Stimulated activated naive B cell treated with anti-CD40 and anti-IgM and Interleukin-4, amounts not matched to agents 10 μg/mL and 1 μg/mL and 100 μg/mL, for 72 hours (primary cell): ENCODE measurements around the gene SAMMSON.

ENCODE experiments used
- ATAC-seq, 2 donors: fragments of 150-1000 bp; cut with Tn5 transposase; replicated peaks; 2 replicates each; pipeline ENCODE4 v1.10.0; 2021; ENCODE audit warnings: moderate library complexity in 1 of 2
- DNase-seq: peaks from one replicate; pipeline ENCODE4 v3.0.0; 2021
- H3K27ac Mint-ChIP-seq: one replicate; pipeline ENCODE4 v1.8.0; 2022; ENCODE audit warnings: mild to moderate bottlenecking, mixed read lengths
- H3K27me3 Mint-ChIP-seq, 2 donors: one replicate each; pipeline ENCODE4 v1.8.0; 2022; ENCODE audit warnings: mixed read lengths in 2 of 2
- H3K36me3 Mint-ChIP-seq, 2 donors: one replicate each; pipeline ENCODE4 v1.8.0; 2022; ENCODE audit warnings: mixed read lengths in 2 of 2, mild to moderate bottlenecking in 1 of 2
- H3K4me1 Mint-ChIP-seq, 2 donors: one replicate each; pipeline ENCODE4 v1.8.0; 2022; ENCODE audit warnings: mixed read lengths in 2 of 2, mild to moderate bottlenecking in 1 of 2
- H3K4me3 Mint-ChIP-seq, 2 donors: one replicate each; pipeline ENCODE4 v1.8.0; 2022; ENCODE audit warnings: mild to moderate bottlenecking in 2 of 2, mixed read lengths in 2 of 2, moderate library complexity in 1 of 2
- H3K9me3 Mint-ChIP-seq, 2 donors: one replicate each; pipeline ENCODE4 v1.8.0; 2022; ENCODE audit warnings: mixed read lengths in 2 of 2, mild to moderate bottlenecking in 1 of 2

SAMMSON gene

DNA sequence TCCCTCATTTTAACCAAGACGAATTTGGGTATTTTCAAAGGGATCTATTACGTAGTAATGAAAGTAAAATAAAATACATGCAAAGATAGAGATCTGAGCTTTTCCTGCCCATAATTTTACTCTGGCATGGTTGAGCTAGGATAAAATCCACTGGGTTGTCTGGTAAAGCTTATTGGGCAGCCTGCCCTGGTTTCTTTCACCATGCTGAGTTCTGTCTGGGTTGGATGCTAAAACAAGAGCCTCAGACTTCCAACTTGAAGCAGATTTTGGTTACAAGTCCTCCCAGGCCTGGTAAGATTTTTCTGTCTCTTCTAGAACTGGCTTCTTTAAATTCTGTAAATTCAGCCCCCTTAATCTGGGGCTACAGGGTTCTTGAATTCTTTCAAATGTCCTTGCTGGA is 86.8 kb downstream of the SAMMSON start:
- DNase-seq: no peak
- peaks cover 24 to 26% of the 10 kb centered on the region in 2 donors for H3K27me3 Mint-ChIP-seq
- no peak for ATAC-seq
- H3K4me3 Mint-ChIP-seq: no peak overlapping the region
- H3K9me3 Mint-ChIP-seq: no peaks in the 10 kb centered on the region
- no peaks in the 10 kb centered on the region for H3K4me1 Mint-ChIP-seq
- no peak overlapping the region for H3K27ac Mint-ChIP-seq
- H3K36me3 Mint-ChIP-seq: no peaks in the 10 kb centered on the region

DNA sequence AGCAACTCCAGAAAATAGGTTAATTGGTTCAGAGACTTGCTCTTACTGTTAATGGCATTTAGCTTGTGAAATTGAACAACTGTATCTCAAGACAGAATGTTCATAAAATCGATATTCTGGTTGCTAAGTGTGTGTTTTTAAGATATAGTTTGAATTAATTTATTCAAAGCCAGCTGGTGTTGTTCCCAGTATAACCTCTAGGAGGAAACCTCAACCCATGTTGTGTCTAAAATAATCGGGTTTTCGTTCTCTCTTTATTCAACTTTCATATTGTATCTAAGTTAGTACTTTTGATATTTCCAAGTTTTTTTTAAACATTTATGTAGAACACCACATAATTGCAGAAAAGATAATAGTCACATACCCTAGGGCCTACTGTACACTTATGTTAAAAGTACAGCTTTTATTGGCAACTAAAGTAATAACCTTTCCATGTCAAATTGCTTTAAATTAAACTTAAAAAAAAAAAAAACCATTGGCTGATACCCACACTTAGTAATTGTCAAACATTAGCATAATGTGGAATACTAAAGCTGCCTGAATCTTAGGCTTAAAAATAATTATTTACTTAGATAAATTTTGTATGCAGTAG is 90.9 kb downstream of the SAMMSON start:
- H3K27me3 Mint-ChIP-seq: peaks cover 12 to 15% of the 10 kb centered on the region in 2 donors
- no peak overlapping the region for H3K4me3 Mint-ChIP-seq
- H3K4me1 Mint-ChIP-seq: peaks cover 6 to 17% of the 10 kb centered on the region in 2 donors
- DNase-seq (no peak), ATAC-seq (peak in 1 of 2 donors; percentile 43)
- no peak overlapping the region for H3K27ac Mint-ChIP-seq
- H3K9me3 Mint-ChIP-seq: no peaks in the 10 kb centered on the region
- no peaks in the 10 kb centered on the region for H3K36me3 Mint-ChIP-seq

DNA sequence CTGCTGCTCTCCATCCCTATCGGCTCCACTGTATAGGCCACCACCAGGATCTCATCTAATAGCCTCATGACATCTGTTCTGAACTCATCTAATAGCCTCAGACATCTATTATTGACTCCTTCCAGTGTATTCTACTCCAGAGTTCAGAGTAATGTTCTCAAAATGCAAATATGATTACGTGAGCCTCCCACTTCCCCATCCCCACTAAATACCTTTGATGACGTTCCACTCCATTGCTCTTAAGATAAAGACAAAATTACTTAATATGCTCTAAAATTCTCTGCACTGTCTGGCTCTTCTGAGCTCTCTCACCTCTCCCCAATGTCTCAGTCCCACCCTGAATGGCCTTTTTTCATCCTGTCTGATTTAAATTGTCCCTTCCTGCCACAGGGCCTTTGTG is 94.7 kb downstream of the SAMMSON start:
- no peak overlapping the region for H3K27ac Mint-ChIP-seq
- peaks cover 16 to 30% of the 10 kb centered on the region in 2 donors for H3K4me1 Mint-ChIP-seq
- no peaks in the 10 kb centered on the region for H3K9me3 Mint-ChIP-seq
- DNase-seq: no peak
- peak in 1 of 2 donors; percentile 33 for ATAC-seq
- no peak overlapping the region for H3K4me3 Mint-ChIP-seq
- peaks cover 7 to 9% of the 10 kb centered on the region in 2 donors for H3K27me3 Mint-ChIP-seq
- peaks cover 0 to 2% of the 10 kb centered on the region in 2 donors for H3K36me3 Mint-ChIP-seq

DNA sequence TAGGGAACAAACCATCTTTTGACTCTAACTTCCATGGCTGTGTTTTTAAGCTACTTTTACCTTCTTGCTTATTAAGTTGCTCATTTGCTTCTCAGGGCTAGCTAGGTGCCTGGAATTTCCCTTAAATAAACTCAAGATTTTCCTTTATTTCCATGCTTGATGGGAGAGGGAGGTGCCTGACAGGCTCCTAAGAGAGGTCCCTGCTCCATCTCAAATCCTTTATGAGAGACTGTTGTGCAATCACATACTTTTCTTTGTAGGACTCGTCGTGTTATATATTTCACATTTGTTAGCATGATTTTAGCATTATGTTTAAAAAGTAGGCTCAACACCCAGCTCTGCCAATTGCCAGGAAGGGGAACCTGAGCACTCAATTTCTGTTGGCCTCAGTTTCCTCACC is 95.7 kb downstream of the SAMMSON start:
- ATAC-seq: no peak
- H3K4me1 Mint-ChIP-seq: peaks cover 16 to 30% of the 10 kb centered on the region in 2 donors
- DNase-seq: no peak
- H3K9me3 Mint-ChIP-seq: no peaks in the 10 kb centered on the region
- H3K27ac Mint-ChIP-seq: no peak overlapping the region
- peaks cover 0 to 2% of the 10 kb centered on the region in 2 donors for H3K36me3 Mint-ChIP-seq
- H3K4me3 Mint-ChIP-seq: no peak overlapping the region
- H3K27me3 Mint-ChIP-seq: peaks cover 7 to 15% of the 10 kb centered on the region in 2 donors

DNA sequence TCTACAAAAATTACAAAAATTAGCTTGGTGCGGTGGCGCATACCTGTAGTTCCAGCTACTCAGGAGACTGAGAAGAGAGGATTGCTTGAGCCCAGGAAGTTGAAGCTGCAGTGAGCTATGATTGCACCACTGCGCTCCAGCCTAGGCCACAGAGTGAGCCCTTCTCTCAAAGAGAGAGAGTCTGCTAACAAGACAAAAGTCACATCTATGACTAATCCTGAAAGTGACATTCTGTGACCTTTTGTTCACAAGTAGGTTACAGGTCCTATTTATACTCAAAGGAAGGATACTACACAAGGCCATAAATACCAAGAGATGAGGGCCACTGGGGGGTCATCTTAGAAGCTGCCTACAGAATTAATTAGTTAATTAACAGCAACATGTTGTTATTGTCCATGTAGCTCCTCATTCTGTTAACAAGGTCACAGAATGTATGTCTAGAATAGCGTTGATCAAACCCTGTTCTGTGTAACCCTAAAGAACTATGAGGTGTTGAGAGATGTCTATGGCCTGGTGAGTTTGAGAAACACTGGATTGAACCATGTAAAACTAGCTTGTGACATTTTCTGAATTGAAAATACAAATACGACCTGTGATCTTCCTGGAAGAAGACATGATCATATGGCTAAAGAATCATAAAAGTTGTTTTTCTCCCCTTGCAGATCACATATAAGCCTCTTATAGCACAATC is 97.0 kb downstream of the SAMMSON start:
- Mint-ChIP-seq H3K27me3 (peaks cover 7 to 15% of the 10 kb centered on the region in 2 donors), H3K9me3 (no peaks in the 10 kb centered on the region), H3K4me1 (peaks cover 16 to 30% of the 10 kb centered on the region in 2 donors), H3K4me3 (peak overlapping the region; percentile 12 to 32), H3K27ac (peak overlapping the region; percentile 11), H3K36me3 (peaks cover 0 to 2% of the 10 kb centered on the region in 2 donors)
- DNase-seq: peak; percentile 13
- ATAC-seq: peak; percentile 94

DNA sequence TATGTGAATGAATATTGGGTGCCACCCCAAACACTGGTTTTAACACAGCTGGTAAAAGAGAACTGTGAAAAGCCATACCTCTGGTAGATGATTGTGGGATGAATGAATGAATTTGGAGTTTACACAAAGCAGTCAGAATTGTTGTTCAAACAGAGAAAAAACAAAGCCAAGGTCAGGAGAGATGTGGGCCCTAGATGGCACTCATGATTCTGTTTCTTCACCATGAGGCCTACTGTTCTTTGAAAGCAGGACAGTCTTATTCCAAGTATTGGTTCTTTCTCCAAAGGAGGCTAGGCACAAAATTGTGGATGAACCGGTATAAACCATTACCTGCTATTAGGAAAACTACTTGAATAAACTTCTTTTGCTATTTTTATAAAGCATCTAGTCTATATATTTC is 97.6 kb downstream of the SAMMSON start:
- no peaks in the 10 kb centered on the region for H3K9me3 Mint-ChIP-seq

DNA sequence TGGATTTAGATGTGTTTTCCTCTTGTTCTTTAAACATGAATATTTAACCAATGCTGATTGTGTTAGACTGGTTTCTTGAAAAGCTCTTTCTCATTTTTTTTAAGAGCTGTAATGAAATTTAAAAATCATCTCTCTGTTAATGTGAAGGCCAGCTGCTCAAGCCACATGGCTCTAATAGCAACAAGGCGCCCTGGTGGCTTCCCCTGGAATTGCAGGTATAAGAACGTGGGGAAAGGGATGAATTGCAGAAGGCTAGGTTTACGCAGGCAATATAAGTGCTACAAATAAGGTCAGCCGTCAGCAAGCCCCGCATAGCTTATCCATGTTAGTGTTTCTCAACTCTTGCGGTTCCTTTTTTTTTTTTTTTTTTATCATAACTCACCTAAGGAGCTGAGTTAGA is 108.5 kb downstream of the SAMMSON start:
- ATAC-seq: no peak
- Mint-ChIP-seq H3K27ac (no peak overlapping the region), H3K9me3 (no peaks in the 10 kb centered on the region), H3K4me3 (no peak overlapping the region), H3K27me3 (peaks cover 4 to 44% of the 10 kb centered on the region in 2 donors), H3K36me3 (no peaks in the 10 kb centered on the region), H3K4me1 (no peaks in the 10 kb centered on the region)
- DNase-seq: no peak

More for the DNA sequence above, 97.6 kb downstream of the SAMMSON start:
- H3K27ac Mint-ChIP-seq: no peak overlapping the region
- no peak for DNase-seq
- H3K4me1 Mint-ChIP-seq: peaks cover 16 to 30% of the 10 kb centered on the region in 2 donors
- H3K27me3 Mint-ChIP-seq: peaks cover 7 to 15% of the 10 kb centered on the region in 2 donors
- peaks cover 0 to 2% of the 10 kb centered on the region in 2 donors for H3K36me3 Mint-ChIP-seq
- ATAC-seq: peak; percentile 12 to 31
- no peak overlapping the region for H3K4me3 Mint-ChIP-seq

DNA sequence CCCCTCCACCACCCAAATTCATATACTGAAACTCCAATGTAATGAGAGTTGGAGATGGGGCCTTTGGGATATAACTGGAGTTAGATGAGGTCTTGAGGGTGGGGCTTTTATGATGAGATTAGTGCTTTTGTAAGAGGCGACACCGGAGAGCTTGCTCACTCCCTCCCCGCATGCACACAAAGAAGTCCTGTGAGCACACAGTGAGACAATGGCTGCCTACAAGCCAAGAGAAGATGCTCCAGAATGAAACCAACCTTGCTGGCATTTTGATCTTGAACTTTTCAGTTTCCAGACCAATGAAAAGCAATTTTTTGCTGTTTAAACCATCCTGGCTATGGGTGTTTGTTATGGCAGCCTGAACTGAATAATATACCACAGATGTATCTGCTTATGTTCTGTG is 109.0 kb downstream of the SAMMSON start:
- Mint-ChIP-seq H3K27me3 (peaks cover 6 to 42% of the 10 kb centered on the region in 2 donors), H3K9me3 (no peaks in the 10 kb centered on the region), H3K36me3 (no peaks in the 10 kb centered on the region), H3K4me3 (no peak overlapping the region), H3K27ac (no peak overlapping the region), H3K4me1 (no peaks in the 10 kb centered on the region)
- ATAC-seq: no peak
- DNase-seq: no peak

DNA sequence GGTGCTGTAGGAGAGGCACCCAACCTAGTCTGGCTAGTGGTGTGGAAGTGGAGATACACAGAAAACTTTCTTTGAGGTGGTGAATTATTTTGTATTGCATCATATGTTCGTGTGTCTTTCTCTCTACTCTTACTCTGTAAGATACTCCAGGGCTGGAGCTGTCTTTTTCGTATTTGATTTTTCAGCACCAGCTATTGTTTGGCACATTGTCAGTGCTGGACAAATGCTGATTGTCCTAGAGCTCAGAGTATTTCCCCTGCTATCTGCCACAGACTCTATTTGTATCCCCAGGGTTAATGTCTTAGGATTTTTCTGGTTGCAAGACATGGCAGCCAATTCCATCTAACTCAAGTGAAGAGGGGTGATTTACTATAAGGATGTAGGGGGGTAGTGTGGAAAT is 110.5 kb downstream of the SAMMSON start:
- H3K36me3 Mint-ChIP-seq: no peaks in the 10 kb centered on the region
- DNase-seq: no peak
- no peak overlapping the region for H3K4me3 Mint-ChIP-seq
- H3K27ac Mint-ChIP-seq: no peak overlapping the region
- no peaks in the 10 kb centered on the region for H3K4me1 Mint-ChIP-seq
- peaks cover 9 to 43% of the 10 kb centered on the region in 2 donors for H3K27me3 Mint-ChIP-seq
- ATAC-seq: no peak
- H3K9me3 Mint-ChIP-seq: no peaks in the 10 kb centered on the region

DNA sequence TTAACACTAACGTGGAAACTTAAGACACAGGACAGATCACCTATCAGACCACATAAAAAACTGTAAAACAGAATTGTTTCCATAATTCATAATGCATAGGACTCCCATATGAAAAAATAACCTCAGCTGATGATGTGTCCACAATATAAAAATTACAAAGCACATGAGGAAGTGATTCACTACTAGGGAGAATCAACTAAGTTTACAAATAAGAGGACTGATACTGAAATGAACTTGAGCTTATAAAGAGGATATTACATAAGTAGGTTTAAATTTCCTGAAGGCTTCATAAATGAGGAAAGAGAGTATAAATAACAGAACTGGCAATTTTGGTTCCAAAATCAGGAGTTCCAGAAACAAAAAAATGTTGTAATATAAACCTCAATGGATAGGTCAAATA is 111.9 kb downstream of the SAMMSON start:
- Mint-ChIP-seq H3K9me3 (no peaks in the 10 kb centered on the region), H3K27ac (no peak overlapping the region), H3K27me3 (peaks cover 13 to 47% of the 10 kb centered on the region in 2 donors), H3K4me3 (no peak overlapping the region), H3K4me1 (no peaks in the 10 kb centered on the region), H3K36me3 (no peaks in the 10 kb centered on the region)
- ATAC-seq: no peak
- no peak for DNase-seq

DNA sequence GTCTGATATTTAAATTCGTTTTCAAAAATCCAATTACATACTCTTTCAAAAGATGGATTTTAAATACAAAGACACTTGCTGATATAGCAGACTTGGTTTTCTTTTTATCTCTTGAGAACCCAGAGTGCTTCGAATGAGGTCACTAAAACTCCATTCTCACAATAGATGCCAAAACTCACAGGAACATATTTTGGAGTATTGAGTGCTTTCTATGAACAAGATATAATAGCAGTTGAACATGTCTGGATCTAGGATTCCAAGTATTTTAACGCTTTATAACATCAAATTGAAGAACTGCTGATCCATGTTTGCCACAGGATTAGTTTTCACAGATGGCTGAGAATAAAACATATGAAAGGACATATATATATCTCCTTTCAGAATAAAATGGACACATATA is 113.2 kb downstream of the SAMMSON start:
- Mint-ChIP-seq H3K9me3 (no peaks in the 10 kb centered on the region), H3K4me1 (no peaks in the 10 kb centered on the region), H3K27me3 (peaks cover 13 to 47% of the 10 kb centered on the region in 2 donors), H3K36me3 (no peaks in the 10 kb centered on the region), H3K27ac (no peak overlapping the region), H3K4me3 (no peak overlapping the region)
- DNase-seq (no peak), ATAC-seq (no peak)

DNA sequence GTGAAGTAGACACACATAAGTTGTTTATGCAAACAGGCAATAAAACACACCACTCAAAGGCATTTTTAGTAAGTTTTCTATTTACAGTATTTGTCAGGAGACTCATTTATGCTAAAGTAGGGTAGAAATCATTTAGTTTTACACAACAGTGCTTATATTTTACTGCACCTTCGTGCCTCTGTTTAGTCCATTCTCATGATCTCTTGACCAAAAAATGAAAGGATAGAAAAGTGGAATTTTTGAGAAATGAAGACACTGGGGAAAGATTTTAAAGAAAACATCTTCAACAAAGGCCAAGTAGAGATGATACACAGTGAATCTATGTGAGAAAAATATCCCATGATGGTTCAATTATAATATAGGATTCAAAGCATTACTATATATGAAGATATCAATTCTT is 114.9 kb downstream of the SAMMSON start:
- peaks cover 13 to 41% of the 10 kb centered on the region in 2 donors for H3K27me3 Mint-ChIP-seq
- no peak overlapping the region for H3K27ac Mint-ChIP-seq
- ATAC-seq (no peak), DNase-seq (no peak)
- no peaks in the 10 kb centered on the region for H3K36me3 Mint-ChIP-seq
- no peaks in the 10 kb centered on the region for H3K9me3 Mint-ChIP-seq
- no peaks in the 10 kb centered on the region for H3K4me1 Mint-ChIP-seq
- no peak overlapping the region for H3K4me3 Mint-ChIP-seq

DNA sequence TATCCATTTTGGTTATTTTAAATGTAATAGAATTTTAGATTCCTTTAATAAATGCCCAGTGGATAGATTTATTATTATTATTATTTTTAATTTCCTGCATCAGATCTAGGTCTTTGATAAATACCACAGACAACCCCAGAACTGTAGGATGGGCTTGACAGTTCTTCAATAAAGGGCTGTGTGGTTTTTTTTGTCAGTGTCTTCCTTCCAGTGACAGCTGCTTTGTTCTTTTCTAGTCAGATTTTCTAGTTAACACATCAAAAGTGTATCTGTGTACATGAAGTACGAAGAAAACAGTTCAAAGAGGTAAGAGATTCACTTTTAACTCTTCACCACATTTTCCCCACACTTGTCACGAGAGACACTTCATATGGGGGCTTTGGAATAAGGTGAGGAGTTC is 120.3 kb downstream of the SAMMSON start:
- DNase-seq: no peak
- H3K4me3 Mint-ChIP-seq: no peak overlapping the region
- peaks cover 4 to 5% of the 10 kb centered on the region in 2 donors for H3K27me3 Mint-ChIP-seq
- no peaks in the 10 kb centered on the region for H3K36me3 Mint-ChIP-seq
- no peak overlapping the region for H3K27ac Mint-ChIP-seq
- no peaks in the 10 kb centered on the region for H3K9me3 Mint-ChIP-seq
- ATAC-seq: no peak
- H3K4me1 Mint-ChIP-seq: no peaks in the 10 kb centered on the region
